Caco-2 (cell line): ENCODE results near the gene EDN1. TPM values are rescaled to one million over a fixed set of nuclear protein-coding genes. Genes with fewer than 3 reads are reported as not detected.

Experiments used
- BruUV-seq: library from RNA; stranded (reverse); fragments of 400-500 nt; replicated peaks from 2 replicates; lab custom pipeline; 2021; lab: Mats Ljungman, UMichigan
- CTCF ChIA-PET: fragments of 300-600 bp; sonication (Branson Sonifier 250); formaldehyde crosslinking; loops from one replicate; lab custom pipeline; 2022; ENCODE audit warnings: antibody characterized with exemption; lab: Charles Lee
- POLR2A ChIA-PET: fragments of 300-600 bp; sonication (Branson Sonifier 250); formaldehyde crosslinking; loops from one replicate; lab custom pipeline; 2022; ENCODE audit warnings: antibody characterized with exemption; lab: Charles Lee
- DNase-seq, 2 experiments: peaks; one replicate each; pipeline versions ENCODE4 v3.0.0 to v3.0.0-alpha.2; 2020 to 2022
- H3K27me3 ChIP-seq: replicated peaks from 2 replicates; pipeline ENCODE4 v1.6.0; 2011; ENCODE audit warnings: low read length; ENCODE audit not compliant: control insufficient read depth, insufficient read depth
- H3K36me3 ChIP-seq: 2 replicates; pipeline ENCODE4 v1.5.1; 2011; ENCODE audit warnings: low read length; ENCODE audit not compliant: control insufficient read depth, insufficient read depth
- H3K4me1 ChIP-seq: fragments of 250-450 bp; sonication (Bioruptor Pico); 2 replicates; pipeline ENCODE4 v1.5.1; 2020; ENCODE audit warnings: mild to moderate bottlenecking
- H3K4me3 ChIP-seq: 2 replicates; pipeline ENCODE4 v1.5.1; 2011; ENCODE audit warnings: low read depth, mild to moderate bottlenecking, control low read depth, low read length
- H3K9me3 ChIP-seq: fragments of 250-450 bp; sonication (Bioruptor Pico); 2 replicates; pipeline ENCODE4 v1.5.1; 2020; ENCODE audit warnings: mild to moderate bottlenecking, moderate library complexity
- H3K27ac Mint-ChIP-seq: one replicate; pipeline ENCODE4 v1.8.0; 2022; ENCODE audit warnings: mixed read lengths; ENCODE audit not compliant: unreplicated experiment
- H3K27me3 Mint-ChIP-seq: one replicate; pipeline ENCODE4 v1.8.0; 2022; ENCODE audit warnings: mixed read lengths; ENCODE audit not compliant: insufficient read depth, unreplicated experiment
- H3K36me3 Mint-ChIP-seq: one replicate; pipeline ENCODE4 v1.8.0; 2022; ENCODE audit warnings: mild to moderate bottlenecking, mixed read lengths; ENCODE audit not compliant: insufficient read depth, unreplicated experiment
- H3K4me1 Mint-ChIP-seq: one replicate; pipeline ENCODE4 v1.8.0; 2022; ENCODE audit warnings: low read depth, mixed read lengths; ENCODE audit not compliant: unreplicated experiment
- H3K4me3 Mint-ChIP-seq: one replicate; pipeline ENCODE4 v1.8.0; 2022; ENCODE audit warnings: mild to moderate bottlenecking, moderate library complexity, mixed read lengths; ENCODE audit not compliant: unreplicated experiment
- H3K9me3 Mint-ChIP-seq: one replicate; pipeline ENCODE4 v1.8.0; 2022; ENCODE audit warnings: mixed read lengths; ENCODE audit not compliant: unreplicated experiment
- CTCF ChIP-seq, 2 experiments: fragments of 200-600 bp in 1 of 2; IDR thresholded peaks; 1 replicate in 1 of 2; 2 replicates in 1 of 2; pipeline versions ENCODE4 v1.5.1 to v1.8.0; 2011 to 2022; ENCODE audit warnings: antibody characterized with exemption in 1 of 2, control low read depth in 1 of 2, inconsistent platforms in 1 of 2, low read depth in 1 of 2, low read length in 1 of 2, mild to moderate bottlenecking in 1 of 2, moderate library complexity in 1 of 2; ENCODE audit not compliant: insufficient read depth in 1 of 2, severe bottlenecking in 1 of 2, unreplicated experiment in 1 of 2
- intact Hi-C: fragments of 100-400 bp; cut with micrococcal nuclease; formaldehyde crosslinking; loops from one replicate; pipeline ENCODE4 v1.10.0; 2022; ENCODE audit not compliant: unreplicated experiment
- total RNA-seq: library from RNA; stranded (reverse); gene quantifications from 2 replicates; pipeline ENCODE4 v1.2.3, GENCODE V29; 2022

The EDN1 gene
- total RNA-seq, 1 experiment from 2014 or later: 14.0 TPM

GRCh38 chr6:12264671-12265070 is 25.5 kb upstream of the EDN1 start:
- BruUV-seq: no TSS peak
- intact Hi-C loops: no loop called here

GRCh38 chr6:12265296-12265695 is 24.9 kb upstream of the EDN1 start:
- H3K4me1 Mint-ChIP-seq: peaks cover 19% of the 10 kb centered on the region
- H3K4me3 ChIP-seq: no peak overlapping the region
- no peak overlapping the region for H3K4me3 Mint-ChIP-seq
- CTCF ChIA-PET: no interaction called here
- H3K27me3 ChIP-seq: no peaks in the 10 kb centered on the region
- H3K9me3 Mint-ChIP-seq: peaks cover 9% of the 10 kb centered on the region
- H3K27me3 Mint-ChIP-seq: no peaks in the 10 kb centered on the region
- no peaks in the 10 kb centered on the region for H3K36me3 ChIP-seq
- 0 out of 2 replicates have a peak, but pooled peaks cover 6% of the 10 kb centered on the region for H3K4me1 ChIP-seq
- TF ChIP-seq CTCF (IDR thresholded peaks at IDR 0.05; ENCODE audit: insufficient read depth in 1 of 2, low read depth in 1 of 2, low read length in 1 of 2, severe bottlenecking in 1 of 2, unreplicated experiment in 1 of 2): no peak
- intact Hi-C loops: no loop called here
- POLR2A ChIA-PET: no interaction called here
- no peaks in the 10 kb centered on the region for H3K36me3 Mint-ChIP-seq
- BruUV-seq: no TSS peak
- no peak for DNase-seq
- no peak overlapping the region for H3K27ac Mint-ChIP-seq
- no peaks in the 10 kb centered on the region for H3K9me3 ChIP-seq

More at GRCh38 chr6:12264671-12265070, 25.5 kb upstream of the EDN1 start:
- ChIA-PET CTCF (no interaction called here), POLR2A (no interaction called here)
- no peaks in the 10 kb centered on the region for H3K9me3 ChIP-seq
- no peaks in the 10 kb centered on the region for H3K36me3 Mint-ChIP-seq
- no peak overlapping the region for H3K4me3 ChIP-seq
- TF ChIP-seq CTCF (IDR thresholded peaks at IDR 0.05; ENCODE audit: insufficient read depth in 1 of 2, low read depth in 1 of 2, low read length in 1 of 2, severe bottlenecking in 1 of 2, unreplicated experiment in 1 of 2): no peak
- no peak for DNase-seq
- H3K36me3 ChIP-seq: no peaks in the 10 kb centered on the region
- no peak overlapping the region for H3K27ac Mint-ChIP-seq
- no peak overlapping the region for H3K4me3 Mint-ChIP-seq
- H3K27me3 ChIP-seq: no peaks in the 10 kb centered on the region
- peaks cover 6% of the 10 kb centered on the region; the same call in 1 of the 2 replicates for H3K4me1 ChIP-seq
- peaks cover 20% of the 10 kb centered on the region for H3K4me1 Mint-ChIP-seq
- H3K27me3 Mint-ChIP-seq: no peaks in the 10 kb centered on the region
- H3K9me3 Mint-ChIP-seq: peaks cover 9% of the 10 kb centered on the region

- Mint-ChIP-seq H3K4me3 (no peak overlapping the region), H3K27me3 (no peaks in the 10 kb centered on the region), H3K4me1 (peaks cover 14% of the 10 kb centered on the region), H3K9me3 (peaks cover 9% of the 10 kb centered on the region), H3K36me3 (no peaks in the 10 kb centered on the region), H3K27ac (no peak overlapping the region)
- Histone ChIP-seq H3K27me3 (no peaks in the 10 kb centered on the region), H3K9me3 (no peaks in the 10 kb centered on the region), H3K4me1 (0 out of 2 replicates have a peak, but pooled peaks cover 1% of the 10 kb centered on the region), H3K36me3 (no peaks in the 10 kb centered on the region), H3K4me3 (no peak overlapping the region)
- ChIA-PET CTCF (no interaction called here), POLR2A (interaction anchor here (0.6 kb wide), 1 partner anchor 53 kb away, joined by 12 read pairs; no protein-coding TSS in a partner anchor)
- intact Hi-C loops: no loop called here
- TF ChIP-seq CTCF (IDR thresholded peaks at IDR 0.05; ENCODE audit: insufficient read depth in 1 of 2, low read depth in 1 of 2, low read length in 1 of 2, severe bottlenecking in 1 of 2, unreplicated experiment in 1 of 2): no peak
- DNase-seq: no peak
- no TSS peak for BruUV-seq
These were observed 24.4 kb upstream of the EDN1 start for GRCh38 chr6:12265791-12266190.
